Liver (tissue), 2 donors: Measurements from ENCODE around the gene PLCE1.

Experiments used
- TF ChIP-seq, protein P1 (sequence below): IDR thresholded peaks from 2 replicates; pipeline ENCODE4 v1.6.1; 2016; ENCODE audit warnings: antibody characterized with exemption, mild to moderate bottlenecking
- TF ChIP-seq, protein P2 (sequence below): fragments of 150-350 bp; IDR thresholded peaks from 2 replicates; pipeline ENCODE4 v1.5.1; 2017; ENCODE audit warnings: improper control_type of control experiment, low read depth, low read length; ENCODE audit not compliant: missing input control
- donor health status: healthy.

DNA sequence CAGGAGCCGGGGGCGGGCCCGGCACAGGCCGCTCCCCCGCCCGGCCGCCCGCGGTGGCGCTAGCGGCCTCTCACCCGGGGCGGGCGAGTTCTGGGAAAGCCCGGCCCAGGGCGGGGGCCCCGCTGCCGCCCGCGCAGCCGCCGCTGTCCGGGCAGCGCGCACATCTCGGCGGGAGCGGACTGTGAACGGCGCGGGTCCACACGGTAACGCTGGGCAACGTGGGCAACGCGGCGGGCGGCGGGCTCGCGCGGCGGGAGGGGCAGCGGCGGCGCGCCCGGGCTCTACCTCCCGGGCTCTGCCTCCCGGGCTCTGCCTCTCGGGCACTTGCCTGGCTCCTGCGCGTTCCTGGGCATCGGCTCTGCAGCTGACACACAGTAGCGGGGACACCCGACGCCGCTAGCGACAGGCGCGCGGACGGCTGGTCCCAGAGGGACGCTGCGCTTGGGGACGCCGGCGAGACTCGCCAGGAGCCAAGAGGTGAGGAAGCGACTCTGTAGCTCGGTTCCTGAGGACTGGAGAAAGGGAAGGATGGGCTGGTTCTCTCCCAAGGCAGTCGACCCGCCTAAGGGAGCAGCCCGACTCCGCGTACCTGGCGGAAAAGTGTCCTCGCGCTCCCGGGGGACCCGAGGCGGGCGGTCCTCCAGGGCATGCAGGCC lies at the start of gene PLCE1:
- TF ChIP-seq, protein P1, sequence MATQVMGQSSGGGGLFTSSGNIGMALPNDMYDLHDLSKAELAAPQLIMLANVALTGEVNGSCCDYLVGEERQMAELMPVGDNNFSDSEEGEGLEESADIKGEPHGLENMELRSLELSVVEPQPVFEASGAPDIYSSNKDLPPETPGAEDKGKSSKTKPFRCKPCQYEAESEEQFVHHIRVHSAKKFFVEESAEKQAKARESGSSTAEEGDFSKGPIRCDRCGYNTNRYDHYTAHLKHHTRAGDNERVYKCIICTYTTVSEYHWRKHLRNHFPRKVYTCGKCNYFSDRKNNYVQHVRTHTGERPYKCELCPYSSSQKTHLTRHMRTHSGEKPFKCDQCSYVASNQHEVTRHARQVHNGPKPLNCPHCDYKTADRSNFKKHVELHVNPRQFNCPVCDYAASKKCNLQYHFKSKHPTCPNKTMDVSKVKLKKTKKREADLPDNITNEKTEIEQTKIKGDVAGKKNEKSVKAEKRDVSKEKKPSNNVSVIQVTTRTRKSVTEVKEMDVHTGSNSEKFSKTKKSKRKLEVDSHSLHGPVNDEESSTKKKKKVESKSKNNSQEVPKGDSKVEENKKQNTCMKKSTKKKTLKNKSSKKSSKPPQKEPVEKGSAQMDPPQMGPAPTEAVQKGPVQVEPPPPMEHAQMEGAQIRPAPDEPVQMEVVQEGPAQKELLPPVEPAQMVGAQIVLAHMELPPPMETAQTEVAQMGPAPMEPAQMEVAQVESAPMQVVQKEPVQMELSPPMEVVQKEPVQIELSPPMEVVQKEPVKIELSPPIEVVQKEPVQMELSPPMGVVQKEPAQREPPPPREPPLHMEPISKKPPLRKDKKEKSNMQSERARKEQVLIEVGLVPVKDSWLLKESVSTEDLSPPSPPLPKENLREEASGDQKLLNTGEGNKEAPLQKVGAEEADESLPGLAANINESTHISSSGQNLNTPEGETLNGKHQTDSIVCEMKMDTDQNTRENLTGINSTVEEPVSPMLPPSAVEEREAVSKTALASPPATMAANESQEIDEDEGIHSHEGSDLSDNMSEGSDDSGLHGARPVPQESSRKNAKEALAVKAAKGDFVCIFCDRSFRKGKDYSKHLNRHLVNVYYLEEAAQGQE = no peak
- TF ChIP-seq, protein P2, sequence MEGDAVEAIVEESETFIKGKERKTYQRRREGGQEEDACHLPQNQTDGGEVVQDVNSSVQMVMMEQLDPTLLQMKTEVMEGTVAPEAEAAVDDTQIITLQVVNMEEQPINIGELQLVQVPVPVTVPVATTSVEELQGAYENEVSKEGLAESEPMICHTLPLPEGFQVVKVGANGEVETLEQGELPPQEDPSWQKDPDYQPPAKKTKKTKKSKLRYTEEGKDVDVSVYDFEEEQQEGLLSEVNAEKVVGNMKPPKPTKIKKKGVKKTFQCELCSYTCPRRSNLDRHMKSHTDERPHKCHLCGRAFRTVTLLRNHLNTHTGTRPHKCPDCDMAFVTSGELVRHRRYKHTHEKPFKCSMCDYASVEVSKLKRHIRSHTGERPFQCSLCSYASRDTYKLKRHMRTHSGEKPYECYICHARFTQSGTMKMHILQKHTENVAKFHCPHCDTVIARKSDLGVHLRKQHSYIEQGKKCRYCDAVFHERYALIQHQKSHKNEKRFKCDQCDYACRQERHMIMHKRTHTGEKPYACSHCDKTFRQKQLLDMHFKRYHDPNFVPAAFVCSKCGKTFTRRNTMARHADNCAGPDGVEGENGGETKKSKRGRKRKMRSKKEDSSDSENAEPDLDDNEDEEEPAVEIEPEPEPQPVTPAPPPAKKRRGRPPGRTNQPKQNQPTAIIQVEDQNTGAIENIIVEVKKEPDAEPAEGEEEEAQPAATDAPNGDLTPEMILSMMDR = peak; percentile 3
